OCI-LY7 (cell line): ENCODE measurements around the gene HINT1. TPM values are rescaled to one million over a fixed set of nuclear protein-coding genes. Genes with fewer than 3 reads are reported as not detected.

Source experiments
- BruUV-seq: library from RNA; stranded (reverse); fragments of 400-500 nt; replicated peaks from 2 replicates; lab custom pipeline; 2021; lab: Mats Ljungman, UMichigan
- CTCF ChIA-PET: fragments of 300-600 bp; sonication (Branson Sonifier 250); formaldehyde crosslinking; loops from one replicate; lab custom pipeline; 2022; ENCODE audit warnings: antibody characterized with exemption; ENCODE audit not compliant: unreplicated experiment; lab: Charles Lee
- POLR2A ChIA-PET: fragments of 300-600 bp; sonication (Branson Sonifier 250); formaldehyde crosslinking; loops from one replicate; lab custom pipeline; 2022; ENCODE audit warnings: antibody characterized with exemption; lab: Charles Lee
- DNase-seq: peaks from one replicate; pipeline ENCODE4 v3.0.0-alpha.2; 2015; ENCODE audit warnings: low spot score
- H2AFZ ChIP-seq: fragments of 200-600 bp; sonication (generic), shearing (Covaris generic); 2 replicates; pipeline ENCODE4 v1.6.1; 2014; ENCODE audit warnings: mild to moderate bottlenecking, antibody characterized with exemption, low read length, moderate library complexity
- H3K27ac ChIP-seq: fragments of 200-600 bp; sonication (generic); 2 replicates; pipeline ENCODE4 v1.5.1; 2014; ENCODE audit warnings: mixed run types, low read depth, mild to moderate bottlenecking, moderate library complexity, low read length, inconsistent platforms; ENCODE audit not compliant: poor library complexity, severe bottlenecking
- H3K36me3 ChIP-seq: fragments of 200-600 bp; sonication (generic); 2 replicates; pipeline ENCODE4 v1.6.1; 2014; ENCODE audit warnings: mild to moderate bottlenecking, antibody characterized with exemption, low read length, moderate library complexity, mixed read lengths; ENCODE audit not compliant: insufficient read depth
- H3K4me1 ChIP-seq: fragments of 200-600 bp; sonication (generic); 2 replicates; pipeline ENCODE4 v1.5.1; 2014; ENCODE audit warnings: mild to moderate bottlenecking, low read length; ENCODE audit not compliant: insufficient read depth, poor library complexity, severe bottlenecking
- H3K4me2 ChIP-seq: fragments of 200-600 bp; sonication (generic); 2 replicates; pipeline ENCODE4 v1.6.1; 2014; ENCODE audit warnings: mild to moderate bottlenecking, low read length
- H3K4me3 ChIP-seq: fragments of 200-600 bp; sonication (generic); 2 replicates; pipeline ENCODE4 v1.5.1; 2014; ENCODE audit warnings: mild to moderate bottlenecking, low read depth, low read length; ENCODE audit not compliant: poor library complexity, severe bottlenecking
- H3K79me2 ChIP-seq: fragments of 200-600 bp; sonication (generic); 2 replicates; pipeline ENCODE4 v1.6.1; 2016; ENCODE audit warnings: low read depth, mild to moderate bottlenecking, low read length, moderate library complexity, mixed read lengths; ENCODE audit not compliant: insufficient read depth
- H3K9me2 ChIP-seq: fragments of 200-600 bp; sonication (generic); 2 replicates; pipeline ENCODE4 v1.6.1; 2016; ENCODE audit warnings: mild to moderate bottlenecking, low read length, mixed read lengths; ENCODE audit not compliant: insufficient read depth
- H3K9me3 ChIP-seq: fragments of 200-600 bp; sonication (generic); 2 replicates; pipeline ENCODE4 v1.6.1; 2014; ENCODE audit warnings: mild to moderate bottlenecking, mixed run types, low read length, mixed read lengths
- H4K20me1 ChIP-seq: fragments of 200-600 bp; sonication (generic); 2 replicates; pipeline ENCODE4 v1.6.1; 2014; ENCODE audit warnings: mild to moderate bottlenecking, antibody characterized with exemption, low read length, moderate library complexity, mixed read lengths; ENCODE audit not compliant: insufficient read depth
- CTCF ChIP-seq: fragments of 200-600 bp; sonication (generic); conservative IDR thresholded peaks from 2 replicates; pipeline ENCODE4 v1.5.1; 2014; ENCODE audit warnings: mild to moderate bottlenecking, antibody characterized with exemption, low read length, moderate library complexity, mixed read lengths
- EZH2phosphoT487 ChIP-seq: fragments of 200-600 bp; sonication (generic); IDR thresholded peaks from 2 replicates; pipeline ENCODE4 v1.6.1; 2018; ENCODE audit warnings: low read depth, borderline replicate concordance, mild to moderate bottlenecking, mixed run types, antibody characterized with exemption, low read length, moderate library complexity, mixed read lengths
- intact Hi-C: fragments of 100-400 bp; cut with micrococcal nuclease; formaldehyde crosslinking; loops from one replicate; pipeline ENCODE4 v1.10.0; 2022; ENCODE audit not compliant: unreplicated experiment
- total RNA-seq, 2 experiments: library from RNA; depleted of rRNA in 1 of 2; stranded (reverse); fragments of >200 nt in 1 of 2; shearing (Covaris generic) in 1 of 2; gene quantifications; 2 replicates each; pipeline ENCODE4 v1.2.3, GENCODE V29; 2014 to 2022

Gene HINT1
- total RNA-seq, 2 experiments from 2014 or later: 246 to 343 TPM

GRCh38 chr5:131148835-131149234, 16.2 kb downstream of the HINT1 start:
- ChIA-PET CTCF (no interaction called here), POLR2A (interaction anchor here (0.7 to 1.2 kb wide), 5 partner anchors 9 to 876 kb away, joined by 3 to 10 read pairs (median 3); no protein-coding TSS in a partner anchor)
- no peak for DNase-seq
- no peak for TF ChIP-seq EZH2phosphoT487
- no peak for TF ChIP-seq CTCF
- Histone ChIP-seq H2AFZ (no peak overlapping the region), H3K36me3 (no peaks in the 10 kb centered on the region), H3K4me1 (no peaks in the 10 kb centered on the region), H3K4me2 (no peak overlapping the region), H3K4me3 (no peak overlapping the region), H3K79me2 (no peaks in the 10 kb centered on the region), H3K27ac (no peak overlapping the region), H4K20me1 (no peaks in the 10 kb centered on the region), H3K9me3 (no peaks in the 10 kb centered on the region), H3K9me2 (no peaks in the 10 kb centered on the region)
- no TSS peak for BruUV-seq
- intact Hi-C loops: no loop called here

GRCh38 chr5:131147258-131147657, 17.8 kb downstream of the HINT1 start:
- DNase-seq: no peak
- H3K36me3 ChIP-seq: no peaks in the 10 kb centered on the region
- intact Hi-C loops: no loop called here
- no peaks in the 10 kb centered on the region for H3K4me1 ChIP-seq
- H3K4me2 ChIP-seq: no peak overlapping the region
- no peak overlapping the region for H3K27ac ChIP-seq
- no peak for TF ChIP-seq EZH2phosphoT487
- no peak for TF ChIP-seq CTCF
- no peaks in the 10 kb centered on the region for H3K9me3 ChIP-seq
- no peaks in the 10 kb centered on the region for H3K9me2 ChIP-seq
- no peak overlapping the region for H3K4me3 ChIP-seq
- H2AFZ ChIP-seq: no peak overlapping the region
- ChIA-PET CTCF (no interaction called here), POLR2A (interaction anchor here (0.6 to 1.5 kb wide), 3 partner anchors 13 to 235 kb away, joined by 3 to 7 read pairs (median 4); no protein-coding TSS in a partner anchor)
- no TSS peak for BruUV-seq
- H4K20me1 ChIP-seq: no peaks in the 10 kb centered on the region
- no peaks in the 10 kb centered on the region for H3K79me2 ChIP-seq

- no peaks in the 10 kb centered on the region for H4K20me1 ChIP-seq
- no peaks in the 10 kb centered on the region for H3K9me2 ChIP-seq
- no peaks in the 10 kb centered on the region for H3K4me1 ChIP-seq
- H3K79me2 ChIP-seq: no peaks in the 10 kb centered on the region
- H3K4me2 ChIP-seq: no peak overlapping the region
- POLR2A ChIA-PET: no interaction called here
- no TSS peak for BruUV-seq
- H3K9me3 ChIP-seq: no peaks in the 10 kb centered on the region
- H3K36me3 ChIP-seq: no peaks in the 10 kb centered on the region
- no peak for DNase-seq
- CTCF ChIA-PET: no interaction called here
- intact Hi-C loops: no loop called here
- TF ChIP-seq EZH2phosphoT487 (no peak), CTCF (no peak)
- H3K27ac ChIP-seq: no peak overlapping the region
- H2AFZ ChIP-seq: no peak overlapping the region
- no peak overlapping the region for H3K4me3 ChIP-seq
Observed at GRCh38 chr5:131142970-131143617, 22.0 kb downstream of the HINT1 start.
